HL-60 (cell line): ENCODE results near the gene EHD1.

Experiments
- DNase-seq, 2 experiments: peaks; one replicate each; pipeline ENCODE4 v3.0.0-alpha.2; 2010 to 2020; ENCODE audit warnings: low read depth in 1 of 2, low spot score in 1 of 2
- H3K27ac ChIP-seq: fragments of 250-450 bp; sonication (Bioruptor Pico); replicated peaks from 2 replicates; pipeline ENCODE4 v1.5.1; 2020; ENCODE audit warnings: mild to moderate bottlenecking, moderate library complexity
- H3K27me3 ChIP-seq: fragments of 250-450 bp; sonication (Bioruptor Pico); 2 replicates; pipeline ENCODE4 v1.5.1; 2021; ENCODE audit warnings: mild to moderate bottlenecking, moderate library complexity; ENCODE audit not compliant: insufficient read depth, poor library complexity, severe bottlenecking
- H3K4me3 ChIP-seq: replicated peaks from 2 replicates; pipeline ENCODE4 v1.5.1; 2011; ENCODE audit warnings: mild to moderate bottlenecking, control low read depth, low read length; ENCODE audit not compliant: insufficient read depth
- CTCF ChIP-seq: IDR thresholded peaks from one replicate; pipeline ENCODE4 v1.5.1; 2011; ENCODE audit warnings: low read length, control low read depth, inconsistent platforms; ENCODE audit not compliant: insufficient read depth
- GABPA ChIP-seq: IDR thresholded peaks from 2 replicates; pipeline ENCODE4 v1.6.1; 2012; ENCODE audit warnings: low read depth
- POLR2AphosphoS5 ChIP-seq: IDR thresholded peaks from 2 replicates; pipeline ENCODE4 v1.6.1; 2012; ENCODE audit warnings: low read depth
- REST ChIP-seq: IDR thresholded peaks from 2 replicates; pipeline ENCODE4 v1.6.1; 2012; ENCODE audit warnings: low read depth; ENCODE audit not compliant: insufficient replicate concordance
- SPI1 ChIP-seq: IDR thresholded peaks from 2 replicates; pipeline ENCODE4 v1.6.1; 2012; ENCODE audit warnings: low read depth, mild to moderate bottlenecking, borderline replicate concordance

EHD1 gene

GRCh38 chr11:64918017-64918416, 39.6 kb upstream of the EHD1 start:
- peak overlapping the region; percentile 38 for H3K4me3 ChIP-seq
- DNase-seq = peak in 1 of 2 experiments; percentile 41
- H3K27me3 ChIP-seq = no peaks in the 10 kb centered on the region
- no peak for TF ChIP-seq GABPA
- TF ChIP-seq REST = peak; percentile 73
- peak overlapping the region; percentile 46 for H3K27ac ChIP-seq

GRCh38 chr11:64917663-64917995, 39.2 kb upstream of the EHD1 start:
- H3K27me3 ChIP-seq = no peaks in the 10 kb centered on the region
- H3K4me3 ChIP-seq = peak overlapping the region; percentile 38
- H3K27ac ChIP-seq = peak overlapping the region; percentile 46
- DNase-seq = no peak
- TF ChIP-seq REST = no peak
- TF ChIP-seq SPI1 = no peak
- no peak for TF ChIP-seq POLR2AphosphoS5
- TF ChIP-seq GABPA = no peak
- TF ChIP-seq CTCF = no peak

- DNase-seq = peak; percentile 99 to 100
- Histone ChIP-seq H3K4me3 (peak within 1 kb of the TSS; percentile 82), H3K27me3 (no peaks in the 10 kb centered on the region), H3K27ac (peak within 1 kb of the TSS; percentile 76)
- no peak for TF ChIP-seq REST
- TF ChIP-seq POLR2AphosphoS5 = peak; percentile 55
- TF ChIP-seq CTCF = no peak
- TF ChIP-seq SPI1 = no peak
Observed at GRCh38 chr11:64916775-64917662, 38.6 kb upstream of the EHD1 start, which contains the start of gene ATG2A. TSS of gene ATG2A (minus strand) at chr11:64917209. CDS start at chr11:64917135, 74 bp downstream.
